Activated T-cell treated with anti-CD3 and anti-CD28 coated beads for 4 hours (primary cell): ENCODE results near the gene PAGR1.
A peak's percentile ranks its signal among the peaks of the same experiment; 100 is the strongest.
"Not testable (repeated sequence)": the region's sequence is repeated elsewhere in the genome, so short reads cannot be mapped to it uniquely, and the experiment has no call there.

Source experiments
- DNase-seq: peaks from one replicate; pipeline ENCODE4 v3.0.0-alpha.2; 2020

The PAGR1 gene

GRCh38 chr16:29815793-29816693 is at the start of gene PAGR1:
TSS of gene PAGR1 (plus strand) at chr16:29816152. CDS start at chr16:29816526, 374 bp downstream.
- peak; percentile 97 for DNase-seq

DNA sequence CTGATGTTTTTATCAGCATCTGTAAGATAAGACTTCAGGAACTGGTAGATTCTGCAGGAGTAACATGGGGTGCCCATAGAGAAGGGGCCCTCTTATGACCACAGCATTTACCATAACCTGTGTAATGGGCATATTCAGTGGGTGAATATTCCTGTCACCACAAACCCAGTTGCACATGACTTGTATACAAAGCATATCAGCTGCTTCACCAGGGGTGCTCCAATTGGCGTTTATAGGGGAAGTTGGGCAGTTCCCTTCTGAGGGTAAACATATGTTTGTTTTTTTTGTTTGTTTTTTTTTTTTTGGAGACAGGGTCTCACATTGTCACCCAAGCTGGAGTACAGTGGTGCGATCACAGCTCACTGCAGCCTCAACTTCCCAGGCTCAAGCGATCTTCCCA is 49.4 kb upstream of the PAGR1 start:
- no peak for DNase-seq

GRCh38 chr16:29767062-29767461 is 48.9 kb upstream of the PAGR1 start:
- DNase-seq: no peak

DNA sequence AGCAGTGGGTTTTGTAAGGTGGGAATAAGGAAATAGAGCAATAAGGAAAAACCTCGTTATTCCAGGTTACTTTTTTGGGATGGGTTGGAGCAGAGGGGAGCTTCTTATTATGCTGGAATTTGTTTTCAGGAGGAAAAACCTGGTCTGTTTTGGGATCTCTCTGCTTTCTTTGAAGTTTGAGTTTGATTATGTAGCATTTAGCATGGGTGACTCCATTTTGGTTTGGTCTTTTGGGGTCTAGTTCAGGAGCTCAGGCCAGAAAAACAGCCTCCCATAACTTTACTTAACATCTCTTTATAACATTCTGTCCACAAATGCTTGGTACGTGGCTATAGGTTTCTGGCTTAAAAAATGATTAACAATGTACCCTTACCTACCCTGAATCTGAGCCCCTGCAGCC is 46.4 kb upstream of the PAGR1 start:
- DNase-seq: no peak

GRCh38 chr16:29770250-29770929 is 45.6 kb upstream of the PAGR1 start:
- DNase-seq: no peak

DNA sequence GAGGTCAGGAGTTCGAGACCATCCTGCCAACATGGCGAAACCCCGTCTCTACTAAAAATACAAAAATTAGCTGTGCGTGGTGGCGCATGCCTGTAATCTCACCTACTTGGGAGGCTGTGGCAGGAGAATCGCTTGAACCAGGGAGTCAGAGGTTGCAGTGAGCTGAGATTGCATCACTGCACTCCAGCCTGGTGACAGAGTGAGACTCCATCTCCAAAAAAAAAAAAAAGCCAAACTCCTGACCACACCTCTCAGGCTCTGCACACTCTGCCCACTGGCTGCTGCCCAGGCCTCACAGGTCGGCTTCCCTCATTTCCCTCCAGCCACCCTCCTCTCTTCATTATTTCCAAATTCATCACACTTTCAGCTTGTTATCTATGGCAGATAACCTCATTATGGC is 43.6 kb upstream of the PAGR1 start:
- not testable (repeated sequence) for DNase-seq

- DNase-seq: no peak
These were observed 41.2 kb upstream of the PAGR1 start for GRCh38 chr16:29774730-29775129.

DNA sequence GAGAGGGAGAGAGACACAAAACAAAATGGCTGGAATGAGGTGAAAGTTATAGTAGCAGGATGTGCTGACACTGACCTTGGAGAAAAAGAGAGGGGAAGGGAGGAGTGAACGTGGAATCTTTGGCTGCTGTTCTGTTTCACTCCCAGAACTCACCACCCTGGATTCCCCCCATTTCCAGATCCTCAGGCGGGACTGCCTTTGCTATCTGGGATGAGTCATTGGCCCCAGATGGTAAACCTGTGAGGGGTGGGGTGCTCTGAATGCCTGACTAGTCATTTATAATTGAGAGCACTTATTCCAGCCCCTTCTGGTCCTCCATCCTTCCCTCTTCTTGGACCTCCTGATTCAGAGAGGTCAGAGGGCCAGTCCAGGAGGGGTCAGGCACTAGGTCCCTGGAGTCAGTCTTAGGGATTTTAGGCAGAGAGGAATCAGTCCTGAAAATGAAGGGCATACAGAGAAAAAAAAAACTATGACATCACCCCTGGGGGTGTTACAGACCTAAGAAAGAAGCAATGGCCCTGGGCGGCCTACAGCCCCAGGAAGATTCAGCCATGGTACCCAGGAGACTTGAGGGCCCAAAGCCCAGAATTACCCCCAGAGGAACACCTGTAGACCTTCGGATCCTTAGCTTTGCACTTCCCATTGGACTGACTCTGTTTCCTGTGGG is 40.1 kb upstream of the PAGR1 start:
- DNase-seq: no peak

- DNase-seq: no peak
These were observed 38.2 kb upstream of the PAGR1 start, which contains the start of gene ZG16 for GRCh38 chr16:29777576-29778350. TSS of gene ZG16 (plus strand) at chr16:29778256. CDS start at chr16:29779267, 1,011 bp downstream.

- no peak for DNase-seq
These were observed 36.5 kb upstream of the PAGR1 start for GRCh38 chr16:29779474-29779873.

DNA sequence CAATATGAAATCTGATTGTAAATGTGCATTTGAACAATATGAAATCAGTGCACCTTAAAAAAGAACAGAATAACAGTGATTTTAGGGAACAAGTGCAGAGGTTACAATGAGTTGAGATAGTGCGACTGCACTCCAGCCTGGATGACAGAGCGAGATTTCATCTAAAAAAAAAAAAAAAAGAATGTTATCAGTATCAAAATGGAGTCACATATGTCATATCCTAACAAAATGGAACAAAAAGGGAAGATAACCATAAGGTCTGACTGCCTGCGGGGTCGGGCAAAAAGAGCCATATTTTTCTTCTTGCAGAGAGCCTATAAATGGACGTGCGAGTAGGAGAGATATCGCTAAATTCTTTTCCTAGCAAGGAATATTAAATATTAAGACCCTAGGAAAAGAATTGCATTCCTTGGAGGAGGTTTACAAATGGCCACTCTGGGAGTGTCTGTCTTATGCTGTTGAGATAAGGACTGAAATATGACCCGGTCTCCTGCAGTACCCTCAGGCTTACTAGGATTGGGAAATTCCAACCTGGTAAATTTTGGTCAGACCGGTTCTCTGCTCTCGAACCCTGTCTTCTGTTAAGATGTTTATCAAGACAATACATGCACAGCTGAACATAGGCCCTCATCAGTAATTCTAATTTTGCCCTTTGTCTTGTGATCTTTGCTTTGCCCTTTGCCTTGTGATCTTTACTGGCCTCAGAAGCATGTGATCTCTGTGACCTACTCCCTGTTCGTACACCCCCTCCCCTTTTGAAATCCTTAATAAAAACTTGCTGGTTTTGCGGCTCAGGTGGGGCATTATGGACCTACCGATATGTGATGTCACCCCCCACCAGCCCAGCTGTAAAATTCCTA is 32.6 kb upstream of the PAGR1 start:
- DNase-seq: not testable (repeated sequence)

DNA sequence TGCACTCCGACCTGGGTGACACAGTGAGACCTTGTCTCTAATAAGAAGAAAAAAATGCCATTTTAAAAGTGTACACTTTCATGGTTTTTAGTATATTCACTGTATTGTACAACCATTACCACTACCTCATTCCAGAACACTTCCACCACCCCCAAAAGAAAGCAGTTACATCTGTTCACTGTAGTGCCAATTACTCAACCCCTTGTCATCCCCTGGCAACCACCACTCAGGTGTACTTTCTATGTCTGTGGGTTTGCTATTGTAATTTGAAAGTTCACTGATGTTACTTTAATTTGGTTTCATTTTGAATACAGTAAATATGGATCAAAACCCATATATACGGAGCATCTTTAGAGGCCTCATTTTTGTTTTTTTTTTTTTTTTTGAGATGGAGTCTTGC is 31.8 kb upstream of the PAGR1 start:
- DNase-seq: no peak

- peak; percentile 60 for DNase-seq
These were observed 31.0 kb upstream of the PAGR1 start for GRCh38 chr16:29784901-29785500.

GRCh38 chr16:29787155-29787554 is 28.8 kb upstream of the PAGR1 start:
- DNase-seq: not testable (repeated sequence)

GRCh38 chr16:29789775-29790182 is 26.2 kb upstream of the PAGR1 start:
- DNase-seq: no peak

DNA sequence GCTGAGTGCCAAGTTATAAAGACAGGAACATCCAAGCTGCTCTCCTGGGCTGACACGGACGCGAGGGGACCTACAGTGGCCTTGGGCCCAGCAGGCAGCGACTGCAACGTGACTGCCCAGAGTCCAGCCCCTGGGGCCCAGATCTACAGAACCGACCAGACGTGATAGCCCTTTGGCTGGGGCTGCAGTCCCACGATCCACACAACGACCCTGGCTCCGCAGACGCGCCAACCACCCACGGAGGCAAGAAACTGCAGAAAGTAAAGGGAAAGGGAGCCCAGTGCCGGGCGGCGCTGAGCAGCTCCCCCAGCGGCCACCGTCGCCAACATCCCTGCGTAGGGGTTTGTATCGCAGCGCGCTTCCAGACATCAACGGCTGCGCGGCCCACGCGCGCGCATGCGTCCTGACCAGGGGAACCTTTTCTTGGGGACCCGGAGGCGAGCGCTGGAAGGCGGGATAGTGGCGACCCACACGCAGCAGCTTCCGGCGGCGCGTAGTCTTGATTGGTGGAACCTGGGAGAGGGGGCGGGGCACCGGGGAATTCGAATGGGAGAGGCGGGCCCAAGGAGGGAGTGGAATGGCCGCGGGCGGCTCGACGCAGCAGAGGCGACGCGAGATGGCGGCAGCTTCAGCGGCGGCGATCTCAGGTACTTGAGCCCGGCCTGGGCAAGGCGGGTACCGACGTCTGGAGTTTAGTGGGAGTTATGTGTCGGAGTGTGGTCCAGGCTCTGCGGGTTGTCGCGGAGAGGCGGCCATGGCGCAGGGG is 25.6 kb upstream of the PAGR1 start, which contains the start of gene KIF22:
KIF22 (plus strand) TSS at position 569 of the 766 bp plus-strand sequence; CDS start at position 578, 9 bp downstream.
- peak; percentile 99 for DNase-seq

GRCh38 chr16:29790949-29791844 is 24.8 kb upstream of the PAGR1 start:
- DNase-seq: no peak

DNA sequence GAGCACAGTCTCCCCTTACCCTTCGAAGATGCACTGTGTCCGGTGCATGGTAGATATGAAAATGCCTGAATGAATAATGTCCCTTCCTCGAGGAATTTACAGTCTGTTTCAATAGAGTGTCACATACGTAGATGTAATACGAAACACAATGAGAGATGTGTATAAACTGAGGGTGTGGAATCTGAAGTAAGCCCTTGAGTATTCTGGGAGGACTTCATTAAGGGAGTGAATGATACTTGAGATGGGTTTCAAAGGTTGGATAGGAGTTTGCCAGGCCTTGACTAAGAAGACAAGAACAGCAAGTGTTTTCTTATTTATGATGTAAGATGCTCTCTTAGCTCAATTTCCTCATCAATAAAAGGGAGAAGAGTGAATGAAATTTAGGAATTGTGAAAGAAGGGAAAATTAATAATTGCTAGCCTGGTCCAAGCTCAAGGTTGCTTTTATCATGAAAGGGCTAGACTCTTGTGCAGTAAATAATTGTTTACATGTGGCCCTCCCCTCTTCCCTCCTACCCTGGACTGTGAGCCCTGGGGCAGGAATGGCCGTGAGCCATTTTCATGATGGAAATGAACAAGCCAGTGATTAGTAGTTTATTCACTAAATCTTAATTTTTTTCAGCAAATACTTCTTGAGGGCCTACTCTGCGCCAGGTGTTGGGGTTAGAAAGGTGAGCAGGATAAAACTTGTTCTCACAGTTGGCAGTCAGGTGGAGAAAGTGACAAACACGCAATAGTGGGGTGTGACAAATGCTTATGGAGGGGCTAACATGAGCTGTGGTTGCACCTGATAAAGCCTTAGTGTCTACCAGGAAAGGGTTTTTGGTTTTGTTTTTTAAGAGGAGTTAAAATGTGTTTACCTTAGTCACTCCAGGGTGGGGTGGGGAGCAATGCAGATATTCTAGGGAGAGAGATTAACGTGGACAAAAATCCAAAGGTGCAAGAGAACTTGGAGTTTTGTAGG is 23.8 kb upstream of the PAGR1 start:
- DNase-seq: no peak
